Measurements from ENCODE around the gene DENND4C. TPM values are rescaled to one million over a fixed set of nuclear protein-coding genes. Genes with fewer than 3 reads are reported as not detected.

The DENND4C gene
- total RNA-seq, 1 experiment from 2014 or later: 26.6 TPM

DNA sequence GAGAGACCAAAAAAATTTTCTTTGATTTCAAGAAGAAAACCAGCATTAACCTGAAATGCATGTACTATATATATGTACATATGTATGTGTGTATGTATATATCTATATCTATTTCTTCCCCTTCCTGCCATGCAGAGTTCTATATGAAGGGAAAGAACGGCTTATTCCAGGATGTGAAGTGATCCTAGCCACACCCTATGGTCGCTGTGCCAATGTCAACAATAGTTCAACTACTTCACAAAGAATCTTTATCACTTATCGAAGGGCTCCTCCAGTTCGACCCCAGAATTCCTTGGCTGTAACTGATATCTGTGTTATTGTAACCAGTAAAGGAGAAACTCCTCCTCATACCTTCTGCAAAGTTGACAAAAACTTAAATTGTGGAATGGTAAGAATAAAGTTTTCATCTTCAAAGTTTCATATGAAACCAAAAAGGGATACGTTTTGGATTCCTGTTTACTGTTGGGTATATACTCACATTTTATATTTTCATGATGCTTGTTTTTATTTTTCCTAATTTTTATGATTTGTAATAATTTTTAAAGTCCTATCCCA lies 56.2 kb downstream of the DENND4C start:
- Histone ChIP-seq H3K4me2 (ENCODE audit: insufficient read depth, insufficient read length, low read length) (no peak overlapping the region), H3K4me1 (ENCODE audit: insufficient read depth, low read length) (no peaks in the 10 kb centered on the region), H4K20me1 (ENCODE audit: control insufficient read depth, insufficient read depth, insufficient read length) (no peaks in the 10 kb centered on the region), H3K14ac (ENCODE audit: insufficient read depth, low read length) (no peak overlapping the region), H3K79me1 (ENCODE audit: insufficient read depth, low read depth, low read length, poor library complexity, severe bottlenecking) (peaks cover 6% of the 10 kb centered on the region), H3K9me3 (ENCODE audit: control insufficient read depth, low read depth, low read length) (no peaks in the 10 kb centered on the region), H3K27me3 (ENCODE audit: insufficient read depth, low read length) (no peaks in the 10 kb centered on the region), H2AFZ (ENCODE audit: low read length) (no peak overlapping the region), H4K5ac (ENCODE audit: insufficient read length, low read depth, low read length) (no peak overlapping the region), H3K23me2 (ENCODE audit: insufficient read length, low read depth, low read length, poor library complexity, severe bottlenecking) (no peaks in the 10 kb centered on the region), H2BK12ac (ENCODE audit: insufficient read length, low read depth, low read length) (no peak overlapping the region), H4K8ac (replicated peaks; ENCODE audit: insufficient read length, low read depth, low read length) (no peak overlapping the region), H3K23ac (ENCODE audit: insufficient read length, low read depth, low read length) (no peak overlapping the region), H3K9ac (ENCODE audit: extremely low read depth, insufficient read length, low read length) (no peak overlapping the region), H3K56ac (ENCODE audit: insufficient read length, low read depth, low read length) (no peak overlapping the region), H3K18ac (ENCODE audit: insufficient read length, low read depth, low read length) (no peak overlapping the region), H2BK120ac (ENCODE audit: low read depth, low read length, poor library complexity, severe bottlenecking) (no peak overlapping the region), H2AK5ac (ENCODE audit: insufficient read length, low read length) (no peak overlapping the region), H2BK15ac (ENCODE audit: low read depth, low read length) (no peak overlapping the region), H3T11ph (ENCODE audit: low read length) (no peak overlapping the region), H4K91ac (ENCODE audit: insufficient read length, low read depth, low read length) (no peak overlapping the region), H3K27ac (ENCODE audit: insufficient read length, low read depth, low read length) (no peak overlapping the region), H2BK5ac (ENCODE audit: insufficient read length, low read length) (no peak overlapping the region), H2BK20ac (ENCODE audit: low read depth, low read length, poor library complexity, severe bottlenecking) (no peak overlapping the region), H3K4ac (ENCODE audit: low read depth, low read length) (no peak overlapping the region), H3K79me2 (ENCODE audit: insufficient read depth, low read length) (no peaks in the 10 kb centered on the region)
- whole genome bisulfite sequencing (ENCODE audit: extremely low coverage, insufficient read length, low lambda C conversion rate): no CpG with 5 or more reads among the region's 5 CpGs
- Mint-ChIP-seq H3K27me3 (ENCODE audit: low read depth) (no peaks in the 10 kb centered on the region), H3K27ac (no peak overlapping the region), H3K9me3 (no peaks in the 10 kb centered on the region), H3K4me1 (no peaks in the 10 kb centered on the region), H3K4me3 (no peak overlapping the region), H3K36me3 (ENCODE audit: insufficient read depth in 1 of 3, low read depth in 3 of 3) (peaks cover 0 to 18% (median 15%) of the 10 kb centered on the region in 3 experiments; a peak in 5 of 7 replicates)
- no peak for TF ChIP-seq CTCF (conservative IDR thresholded peaks at IDR 0.05)
- DNase-seq: no peak

All from H9 (cell line).